Kasumi-1 (cell line): ENCODE measurements around the gene FOSB.
"Not testable (repeated sequence)": the region's sequence is repeated elsewhere in the genome, so short reads cannot be mapped to it uniquely, and the experiment has no call there.

Source experiments
- DNase-seq, 2 experiments: peaks; one replicate each; lab custom pipeline; 2025; lab: John Stamatoyannopoulos, UW

FOSB gene

GRCh38 chr19:45467456-45468158 is at the start of gene FOSB:
FOSB (plus strand) TSS chr19:45467996; CDS start chr19:45468587, 591 bp downstream.
- peak; percentile 92 for DNase-seq

GRCh38 chr19:45418802-45419201 is 49.0 kb upstream of the FOSB start:
- DNase-seq, result peak; percentile 46 to 51

- peak; percentile 80 to 83 for DNase-seq
Observed at GRCh38 chr19:45419396-45419795, 48.4 kb upstream of the FOSB start.

GRCh38 chr19:45419895-45420294 is 47.9 kb upstream of the FOSB start:
- no peak for DNase-seq

- no peak for DNase-seq
Observed at GRCh38 chr19:45420356-45420755, 47.4 kb upstream of the FOSB start.

- DNase-seq, result no peak
Observed at GRCh38 chr19:45420871-45421270, 46.9 kb upstream of the FOSB start.

- no peak for DNase-seq
Observed at GRCh38 chr19:45421947-45422498, 45.8 kb upstream of the FOSB start.

- DNase-seq, result no peak
Observed at GRCh38 chr19:45423033-45423588, 44.7 kb upstream of the FOSB start.

GRCh38 chr19:45423589-45424190 is 44.1 kb upstream of the FOSB start, which contains the start of gene ERCC1:
ERCC1 (minus strand) TSS chr19:45423917; CDS start chr19:45423374, 543 bp downstream.
- peak; percentile 90 to 91 for DNase-seq

- DNase-seq, result peak; percentile 80 to 83
Observed at GRCh38 chr19:45424191-45425058, 43.4 kb upstream of the FOSB start.

- peak; percentile 11 to 12 for DNase-seq
Observed at GRCh38 chr19:45428384-45429231, 39.2 kb upstream of the FOSB start.

- not testable (repeated sequence) for DNase-seq
Observed at GRCh38 chr19:45429896-45430295, 37.9 kb upstream of the FOSB start.

- DNase-seq, result not testable (repeated sequence)
Observed at GRCh38 chr19:45431008-45431407, 36.8 kb upstream of the FOSB start.

GRCh38 chr19:45432543-45432942 is 35.3 kb upstream of the FOSB start:
- DNase-seq, result not testable (repeated sequence)

GRCh38 chr19:45437328-45437727 is 30.5 kb upstream of the FOSB start:
- no peak for DNase-seq

GRCh38 chr19:45439190-45439568 is 28.6 kb upstream of the FOSB start:
- no peak for DNase-seq

- DNase-seq, result peak; percentile 73 to 77
Observed at GRCh38 chr19:45439569-45440258, 28.1 kb upstream of the FOSB start.

GRCh38 chr19:45440259-45440638 is 27.5 kb upstream of the FOSB start:
- DNase-seq, result no peak

GRCh38 chr19:45440873-45441654 is 26.7 kb upstream of the FOSB start:
- peak in 1 of 2 experiments; percentile 11 for DNase-seq

GRCh38 chr19:45442408-45442777 is 25.4 kb upstream of the FOSB start:
- no peak for DNase-seq
